Esophagus squamous epithelium (tissue), 5 donors: ENCODE data around the gene TTC27. TPM values are rescaled to one million over a fixed set of nuclear protein-coding genes. Genes with fewer than 3 reads are reported as not detected.

Source experiments
- DNase-seq: peaks from one replicate; lab custom pipeline; 2025; lab: John Stamatoyannopoulos, UW
- H3K27ac ChIP-seq, 4 donors: fragments of 200-600 bp; sonication (generic); one replicate each; pipeline ENCODE4 v1.5.1; 2016 to 2019; ENCODE audit warnings: mild to moderate bottlenecking in 1 of 4
- H3K27me3 ChIP-seq, 4 donors: fragments of 200-600 bp; sonication (generic); 1 replicate in 3 of 4; 2 replicates in 1 of 4; pipeline versions ENCODE4 v1.5.1 to v1.6.0; 2017 to 2021; ENCODE audit warnings: antibody characterized with exemption in 1 of 4
- H3K36me3 ChIP-seq, 3 donors: fragments of 200-600 bp; sonication (generic); one replicate each; pipeline ENCODE4 v1.5.1; 2016 to 2019
- H3K4me1 ChIP-seq, 3 donors: fragments of 200-600 bp; sonication (generic); one replicate each; pipeline ENCODE4 v1.5.1; 2017 to 2019
- H3K4me3 ChIP-seq, 4 donors: fragments of 200-600 bp; sonication (generic); 1 replicate in 3 of 4; 2 replicates in 1 of 4; pipeline ENCODE4 v1.5.1; 2016 to 2019; ENCODE audit warnings: mild to moderate bottlenecking in 2 of 4, moderate library complexity in 1 of 4
- H3K9me3 ChIP-seq, 3 donors: fragments of 200-600 bp; sonication (generic); one replicate each; pipeline ENCODE4 v1.5.1; 2016 to 2019
- CTCF ChIP-seq, 6 experiments: fragments of 450-650 bp in 4 of 6; fragments of 200-600 bp in 2 of 6; sonication (generic) in 2 of 6; IDR thresholded peaks; one replicate each; pipeline ENCODE4 v1.5.1; 2016 to 2019; ENCODE audit warnings: antibody characterized with exemption in 6 of 6, mild to moderate bottlenecking in 4 of 6, moderate library complexity in 4 of 6
- POLR2A ChIP-seq, 4 donors: fragments of 450-650 bp; IDR thresholded peaks; one replicate each; pipeline ENCODE4 v1.6.1; 2017; ENCODE audit warnings: antibody characterized with exemption in 4 of 4, mild to moderate bottlenecking in 4 of 4, moderate library complexity in 3 of 4
- WGBS, 2 donors: methylation state at CpG; one replicate each; pipeline ENCODE4 v1.1.5; 2018; 5-methylcytosine and 5-hydroxymethylcytosine counted together
- intact Hi-C: fragments of 100-400 bp; cut with DNase I; formaldehyde crosslinking; loops from one replicate; pipeline ENCODE4 v1.15.0; 2022
- total RNA-seq, 4 donors: library from RNA; depleted of rRNA; stranded (reverse); fragments of >200 nt; gene quantifications; one replicate each; pipeline ENCODE4 v1.1.0, GENCODE V29; 2016
- donor health status: DM: yes; HTN: yes; CAD: no.

Gene TTC27
- total RNA-seq, 4 donors from 2014 or later, result 9.2 to 18.4 (median 16.6) TPM

- intact Hi-C loops, result no loop called here
- TF ChIP-seq POLR2A (IDR thresholded peaks at IDR 0.05) (no peak), CTCF (IDR thresholded peaks at IDR 0.05) (no peak)
- Histone ChIP-seq H3K27ac (no peak overlapping the region), H3K36me3 (peaks cover 0 to 25% (median 0%) of the 10 kb centered on the region in 3 donors), H3K4me1 (no peaks in the 10 kb centered on the region), H3K9me3 (no peaks in the 10 kb centered on the region), H3K27me3 (no peaks in the 10 kb centered on the region), H3K4me3 (no peak overlapping the region)
- 86 to 93% methylated on average over 2 of the region's 2 CpGs for WGBS, 2 donors
- DNase-seq, result no peak
These were observed 105.1 kb downstream of the TTC27 start for GRCh38 chr2:32732912-32733472.

GRCh38 chr2:32735348-32735747, 107.5 kb downstream of the TTC27 start:
- Histone ChIP-seq H3K27me3 (no peaks in the 10 kb centered on the region), H3K9me3 (no peaks in the 10 kb centered on the region), H3K4me1 (no peaks in the 10 kb centered on the region), H3K4me3 (no peak overlapping the region), H3K27ac (no peak overlapping the region), H3K36me3 (peaks cover 0 to 29% (median 0%) of the 10 kb centered on the region in 3 donors)
- WGBS, 2 donors, result 79 to 83% methylated on average over 1 of the region's 1 CpG
- TF ChIP-seq POLR2A (IDR thresholded peaks at IDR 0.05), result no peak
- TF ChIP-seq CTCF (IDR thresholded peaks at IDR 0.05), result no peak
- intact Hi-C loops, result no loop called here
- no peak for DNase-seq

- Histone ChIP-seq H3K27me3 (no peaks in the 10 kb centered on the region), H3K9me3 (no peaks in the 10 kb centered on the region), H3K27ac (no peak overlapping the region), H3K4me3 (no peak overlapping the region), H3K36me3 (peaks cover 0 to 49% (median 0%) of the 10 kb centered on the region in 3 donors), H3K4me1 (no peaks in the 10 kb centered on the region)
- 74 to 86% methylated on average over 2 of the region's 2 CpGs for WGBS, 2 donors
- intact Hi-C loops, result no loop called here
- TF ChIP-seq POLR2A (IDR thresholded peaks at IDR 0.05), result no peak
- TF ChIP-seq CTCF (IDR thresholded peaks at IDR 0.05), result no peak
- no peak for DNase-seq
These were observed 111.1 kb downstream of the TTC27 start for GRCh38 chr2:32738939-32739338.

- 88 to 93% methylated on average over 2 of the region's 2 CpGs for WGBS, 2 donors
- TF ChIP-seq POLR2A (IDR thresholded peaks at IDR 0.05) (no peak), CTCF (IDR thresholded peaks at IDR 0.05) (no peak)
- Histone ChIP-seq H3K9me3 (no peaks in the 10 kb centered on the region), H3K4me3 (no peak overlapping the region), H3K4me1 (no peaks in the 10 kb centered on the region), H3K27me3 (no peaks in the 10 kb centered on the region), H3K27ac (no peak overlapping the region), H3K36me3 (peaks cover 0 to 47% (median 0%) of the 10 kb centered on the region in 3 donors)
- intact Hi-C loops, result no loop called here
- DNase-seq, result no peak
These were observed 111.8 kb downstream of the TTC27 start for GRCh38 chr2:32739664-32740063.

- 100% methylated on average over 1 of the region's 1 CpG for WGBS, 2 donors
- no peaks in the 10 kb centered on the region for H3K4me1 ChIP-seq
- DNase-seq, result no peak
- H3K36me3 ChIP-seq, result peaks cover 0 to 48% (median 0%) of the 10 kb centered on the region in 3 donors
- H3K9me3 ChIP-seq, result no peaks in the 10 kb centered on the region
- no peak for TF ChIP-seq POLR2A (IDR thresholded peaks at IDR 0.05)
- TF ChIP-seq CTCF (IDR thresholded peaks at IDR 0.05), result no peak
- H3K4me3 ChIP-seq, result no peak overlapping the region
- no peak overlapping the region for H3K27ac ChIP-seq
- no peaks in the 10 kb centered on the region for H3K27me3 ChIP-seq
- intact Hi-C loops, result no loop called here
These were observed 113.7 kb downstream of the TTC27 start for GRCh38 chr2:32741575-32741974.
